Fibroblast of lung (primary cell): ENCODE results near the gene TAC3. TPM values are rescaled to one million over a fixed set of nuclear protein-coding genes. Genes with fewer than 3 reads are reported as not detected.

ENCODE experiments used
- DNase-seq, 2 donors: peaks; one replicate each; pipeline versions ENCODE4 v3.0.0 to v3.0.0-alpha.2; 2010; ENCODE audit warnings: low read depth in 2 of 2
- H2AFZ ChIP-seq: 2 replicates; pipeline ENCODE4 v1.5.1; 2012; ENCODE audit warnings: low read length, control low read depth, inconsistent platforms
- H3K27ac ChIP-seq: 2 replicates; pipeline ENCODE4 v1.5.1; 2011; ENCODE audit warnings: low read length, control low read depth; ENCODE audit not compliant: insufficient read depth
- H3K27me3 ChIP-seq: 2 replicates; pipeline ENCODE4 v1.5.1; 2011; ENCODE audit warnings: mild to moderate bottlenecking, low read length; ENCODE audit not compliant: control insufficient read depth, insufficient read depth
- H3K36me3 ChIP-seq: 2 replicates; pipeline ENCODE4 v1.5.1; 2011; ENCODE audit warnings: low read length; ENCODE audit not compliant: control insufficient read depth, insufficient read depth
- H3K4me1 ChIP-seq: 2 replicates; pipeline ENCODE4 v1.5.1; 2011; ENCODE audit warnings: low read length; ENCODE audit not compliant: control insufficient read depth, insufficient read depth; ENCODE audit errors: extremely low read depth
- H3K4me2 ChIP-seq: 2 replicates; pipeline ENCODE4 v1.5.1; 2011; ENCODE audit warnings: low read length, control low read depth; ENCODE audit not compliant: insufficient read depth; ENCODE audit errors: extremely low read depth
- H3K4me3 ChIP-seq, 4 experiments: fragments of 200-600 bp in 1 of 4; sonication (generic) in 1 of 4; replicated peaks in 1 of 4; 2 replicates each; pipeline ENCODE4 v1.5.1; 2011 to 2016; ENCODE audit warnings: low read length in 4 of 4, low read depth in 3 of 4, mild to moderate bottlenecking in 3 of 4, control low read depth in 2 of 4, inconsistent platforms in 1 of 4, mixed read lengths in 1 of 4; ENCODE audit not compliant: insufficient read depth in 1 of 4; ENCODE audit errors: control extremely low read depth in 1 of 4
- H3K79me2 ChIP-seq: 2 replicates; pipeline ENCODE4 v1.5.1; 2012; ENCODE audit warnings: mild to moderate bottlenecking, low read length, inconsistent platforms; ENCODE audit not compliant: control insufficient read depth, insufficient read depth
- H3K9ac ChIP-seq: 2 replicates; pipeline ENCODE4 v1.5.1; 2011; ENCODE audit warnings: mild to moderate bottlenecking, low read length, control low read depth; ENCODE audit not compliant: insufficient read depth
- H3K9me3 ChIP-seq: 2 replicates; pipeline ENCODE4 v1.5.1; 2012; ENCODE audit warnings: low read depth, low read length; ENCODE audit not compliant: control insufficient read depth, insufficient read depth
- H4K20me1 ChIP-seq: 2 replicates; pipeline ENCODE4 v1.5.1; 2011; ENCODE audit warnings: low read length; ENCODE audit not compliant: control insufficient read depth, insufficient read depth; ENCODE audit errors: extremely low read depth
- CTCF ChIP-seq, 2 donors: IDR thresholded peaks in 1 of 2; conservative IDR thresholded peaks in 1 of 2; 1 replicate in 1 of 2; 2 replicates in 1 of 2; pipeline ENCODE4 v1.5.1; 2011 to 2012; ENCODE audit warnings: low read length in 2 of 2, control low read depth in 1 of 2, inconsistent platforms in 1 of 2, low read depth in 1 of 2, mild to moderate bottlenecking in 1 of 2
- EZH2 ChIP-seq: IDR thresholded peaks from 2 replicates; pipeline ENCODE4 v1.5.1; 2012; ENCODE audit warnings: low read length, control low read depth, mild to moderate bottlenecking; ENCODE audit errors: missing control alignments
- polyA plus RNA-seq, 2 donors: library from polyadenylated mRNA; depleted of rRNA in 1 of 2; stranded (reverse) in 1 of 2; unstranded in 1 of 2; fragments of >200 nt; gene quantifications; 2 replicates each; pipeline ENCODE4 v1.2.1, GENCODE V29; 2011 to 2012; ENCODE audit warnings: missing spikeins in 1 of 2
- total RNA-seq: library from RNA; depleted of rRNA; stranded (reverse); fragments of >200 nt; gene quantifications from 2 replicates; pipeline ENCODE4 v1.2.1, GENCODE V29; 2014

TAC3 gene
- total and polyA plus RNA-seq, 2 donors (not counting 1 experiment from before 2014, with no cell fraction given), result 0.17 to 0.36 TPM

GRCh38 chr12:57039016-57039798 lies 22.9 kb upstream of the TAC3 start:
- Histone ChIP-seq H2AFZ (no peak overlapping the region), H3K36me3 (no peaks in the 10 kb centered on the region), H3K4me3 (no peak overlapping the region), H3K4me1 (no peaks in the 10 kb centered on the region), H3K27ac (no peak overlapping the region), H4K20me1 (no peaks in the 10 kb centered on the region), H3K9ac (no peak overlapping the region), H3K9me3 (no peaks in the 10 kb centered on the region), H3K27me3 (peaks cover 41% of the 10 kb centered on the region), H3K4me2 (no peak overlapping the region), H3K79me2 (no peaks in the 10 kb centered on the region)
- DNase-seq, result no peak
- TF ChIP-seq EZH2 (no peak), CTCF (conservative IDR thresholded peaks at IDR 0.05 in 1 of 2, IDR thresholded peaks at IDR 0.05 in 1 of 2; ENCODE audit: low read depth in 1 of 2, low read length in 2 of 2) (no peak)

- Histone ChIP-seq H3K9ac (no peak overlapping the region), H3K9me3 (no peaks in the 10 kb centered on the region), H4K20me1 (no peaks in the 10 kb centered on the region), H3K36me3 (no peaks in the 10 kb centered on the region), H3K79me2 (no peaks in the 10 kb centered on the region), H3K4me2 (no peak overlapping the region), H3K4me3 (no peak overlapping the region), H3K4me1 (no peaks in the 10 kb centered on the region), H3K27ac (no peak overlapping the region), H3K27me3 (peaks cover 33% of the 10 kb centered on the region), H2AFZ (no peak overlapping the region)
- TF ChIP-seq EZH2 (no peak), CTCF (conservative IDR thresholded peaks at IDR 0.05 in 1 of 2, IDR thresholded peaks at IDR 0.05 in 1 of 2; ENCODE audit: low read depth in 1 of 2, low read length in 2 of 2) (no peak)
- DNase-seq, result no peak
These were observed 20.9 kb upstream of the TAC3 start for GRCh38 chr12:57037264-57037663.

GRCh38 chr12:57033431-57033830 lies 17.1 kb upstream of the TAC3 start:
- Histone ChIP-seq H3K4me3 (no peak overlapping the region), H3K27me3 (peaks cover 30% of the 10 kb centered on the region), H3K79me2 (no peaks in the 10 kb centered on the region), H3K4me2 (no peak overlapping the region), H2AFZ (no peak overlapping the region), H3K4me1 (no peaks in the 10 kb centered on the region), H4K20me1 (no peaks in the 10 kb centered on the region), H3K9me3 (no peaks in the 10 kb centered on the region), H3K36me3 (no peaks in the 10 kb centered on the region), H3K9ac (no peak overlapping the region), H3K27ac (no peak overlapping the region)
- DNase-seq, result no peak
- TF ChIP-seq CTCF (conservative IDR thresholded peaks at IDR 0.05 in 1 of 2, IDR thresholded peaks at IDR 0.05 in 1 of 2; ENCODE audit: low read depth in 1 of 2, low read length in 2 of 2), result no peak
- TF ChIP-seq EZH2, result no peak
